Panc1 (cell line): ENCODE results near the gene PTGDS. TPM values are rescaled to one million over a fixed set of nuclear protein-coding genes. Genes with fewer than 3 reads are reported as not detected.

Experiments used
- ATAC-seq: fragments of 200-7000 bp; cut with Tn5 transposase; 2 replicates; pipeline ENCODE4 v1.9.1; 2020; ENCODE audit warnings: mild to moderate bottlenecking, moderate library complexity
- BruUV-seq: library from RNA; stranded (reverse); fragments of 400-500 nt; replicated peaks from 2 replicates; lab custom pipeline; 2021; lab: Mats Ljungman, UMichigan
- CTCF ChIA-PET: fragments of 300-600 bp; sonication (Branson Sonifier 250); formaldehyde crosslinking; loops from one replicate; lab custom pipeline; 2022; ENCODE audit warnings: antibody characterized with exemption; lab: Charles Lee
- POLR2A ChIA-PET: fragments of 300-600 bp; sonication (Branson Sonifier 250); formaldehyde crosslinking; loops from one replicate; lab custom pipeline; 2022; ENCODE audit warnings: antibody characterized with exemption; lab: Charles Lee
- DNase-seq: peaks from one replicate; pipeline ENCODE4 v3.0.0-alpha.2; 2010; ENCODE audit warnings: low read depth, low spot score
- H3K27ac ChIP-seq: 2 replicates; pipeline ENCODE4 v1.5.1; 2011; ENCODE audit warnings: mild to moderate bottlenecking, low read length, inconsistent platforms
- H3K27me3 ChIP-seq: fragments of 200-500 bp; sonication (Bioruptor generic); 2 replicates; pipeline ENCODE4 v1.6.0; 2014; ENCODE audit warnings: low read length, inconsistent platforms; ENCODE audit not compliant: control insufficient read depth, insufficient read depth
- H3K36me3 ChIP-seq: fragments of 200-500 bp; sonication (Bioruptor generic); 2 replicates; pipeline ENCODE4 v1.5.1; 2014; ENCODE audit warnings: inconsistent platforms, mild to moderate bottlenecking, low read length, moderate library complexity; ENCODE audit not compliant: control insufficient read depth, insufficient read depth
- H3K4me1 ChIP-seq: 2 replicates; pipeline ENCODE4 v1.5.1; 2011; ENCODE audit warnings: inconsistent platforms, mild to moderate bottlenecking, low read length, moderate library complexity; ENCODE audit not compliant: control insufficient read depth, insufficient read depth
- H3K4me3 ChIP-seq, 2 experiments: 2 replicates each; pipeline ENCODE4 v1.5.1; 2011 to 2012; ENCODE audit warnings: low read depth in 2 of 2, low read length in 2 of 2, mild to moderate bottlenecking in 2 of 2, inconsistent platforms in 1 of 2, moderate library complexity in 1 of 2
- H3K9me3 ChIP-seq: fragments of 200-500 bp; sonication (Bioruptor generic); 2 replicates; pipeline ENCODE4 v1.5.1; 2014; ENCODE audit warnings: low read depth, mild to moderate bottlenecking, inconsistent platforms, low read length, moderate library complexity; ENCODE audit not compliant: control insufficient read depth, insufficient read depth
- POLR2AphosphoS5 ChIP-seq: IDR thresholded peaks from 2 replicates; pipeline ENCODE4 v1.6.1; 2012; ENCODE audit warnings: mild to moderate bottlenecking, low read depth, low read length, moderate library complexity
- SIN3A ChIP-seq: IDR thresholded peaks from 2 replicates; pipeline ENCODE4 v1.6.1; 2012; ENCODE audit warnings: low read depth, mild to moderate bottlenecking, low read length, moderate library complexity, borderline replicate concordance; ENCODE audit not compliant: insufficient read depth
- TCF7L2 ChIP-seq: IDR thresholded peaks from 2 replicates; pipeline ENCODE4 v1.6.1; 2011; ENCODE audit warnings: mild to moderate bottlenecking, low read depth, low read length, inconsistent platforms
- in situ Hi-C: cut with HindIII; loops from 2 replicates; pipeline ENCODE4 v1.10.0; 2016; ENCODE audit warnings: low sequenced_read_pairs, low pct_unique_long_range_greater_than_20kb
- intact Hi-C: fragments of 100-400 bp; cut with micrococcal nuclease; formaldehyde crosslinking; loops from one replicate; pipeline ENCODE4 v1.10.0; 2022; ENCODE audit not compliant: unreplicated experiment
- total RNA-seq: library from RNA; stranded (reverse); gene quantifications from one replicate; pipeline ENCODE4 v1.2.1, GENCODE V29; 2021; ENCODE audit not compliant: unreplicated experiment
- TF ChIP-seq, protein P1 (sequence below), 2 experiments: IDR thresholded peaks; 2 replicates each; pipeline ENCODE4 v1.6.1; 2011 to 2012; ENCODE audit warnings: low read depth in 2 of 2, control low read depth in 1 of 2, low read length in 1 of 2, mild to moderate bottlenecking in 1 of 2, moderate library complexity in 1 of 2; ENCODE audit not compliant: insufficient read depth in 1 of 2
- TF ChIP-seq, protein P2 (sequence below): fragments of 450-650 bp; IDR thresholded peaks from 2 replicates; pipeline ENCODE4 v1.5.1; 2017; ENCODE audit warnings: mild to moderate bottlenecking

PTGDS gene
- total RNA-seq, 1 experiment from 2014 or later: 13.7 TPM

DNA sequence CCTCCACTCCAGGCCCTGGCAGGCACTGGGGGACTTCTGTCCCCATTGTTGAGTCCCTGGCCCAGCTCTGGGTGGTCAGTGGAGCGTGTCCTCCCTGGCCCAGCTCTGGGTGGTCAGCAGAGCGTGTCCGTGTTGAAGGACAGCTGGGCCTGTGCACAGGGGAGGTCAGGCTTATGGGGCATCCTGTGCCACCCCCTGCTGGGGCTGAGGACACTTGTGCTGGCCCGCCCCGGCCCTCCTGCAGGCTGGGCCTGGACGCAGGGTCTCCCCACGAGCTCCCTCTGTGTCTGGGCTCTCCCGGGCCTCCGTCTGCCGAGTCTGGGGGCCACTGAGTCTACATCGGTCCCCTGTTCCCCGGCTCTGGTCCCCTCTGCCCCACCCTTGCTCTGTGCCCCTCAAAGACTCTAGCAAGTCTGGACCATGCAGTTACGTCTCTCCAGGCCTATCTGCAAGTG, 30.5 kb downstream of the PTGDS start:
- ATAC-seq (peak; percentile 35; the same call in 1 of the 2 replicates), DNase-seq (no peak)
- ChIA-PET POLR2A (no interaction called here), CTCF (no interaction called here)
- Histone ChIP-seq H3K36me3 (no peaks in the 10 kb centered on the region), H3K27ac (no peak overlapping the region), H3K9me3 (no peaks in the 10 kb centered on the region), H3K4me3 (no peak overlapping the region), H3K4me1 (no peaks in the 10 kb centered on the region), H3K27me3 (no peaks in the 10 kb centered on the region)
- intact Hi-C loops (no loop called here), in situ Hi-C loops (no loop called here)
- TF ChIP-seq, protein P1, sequence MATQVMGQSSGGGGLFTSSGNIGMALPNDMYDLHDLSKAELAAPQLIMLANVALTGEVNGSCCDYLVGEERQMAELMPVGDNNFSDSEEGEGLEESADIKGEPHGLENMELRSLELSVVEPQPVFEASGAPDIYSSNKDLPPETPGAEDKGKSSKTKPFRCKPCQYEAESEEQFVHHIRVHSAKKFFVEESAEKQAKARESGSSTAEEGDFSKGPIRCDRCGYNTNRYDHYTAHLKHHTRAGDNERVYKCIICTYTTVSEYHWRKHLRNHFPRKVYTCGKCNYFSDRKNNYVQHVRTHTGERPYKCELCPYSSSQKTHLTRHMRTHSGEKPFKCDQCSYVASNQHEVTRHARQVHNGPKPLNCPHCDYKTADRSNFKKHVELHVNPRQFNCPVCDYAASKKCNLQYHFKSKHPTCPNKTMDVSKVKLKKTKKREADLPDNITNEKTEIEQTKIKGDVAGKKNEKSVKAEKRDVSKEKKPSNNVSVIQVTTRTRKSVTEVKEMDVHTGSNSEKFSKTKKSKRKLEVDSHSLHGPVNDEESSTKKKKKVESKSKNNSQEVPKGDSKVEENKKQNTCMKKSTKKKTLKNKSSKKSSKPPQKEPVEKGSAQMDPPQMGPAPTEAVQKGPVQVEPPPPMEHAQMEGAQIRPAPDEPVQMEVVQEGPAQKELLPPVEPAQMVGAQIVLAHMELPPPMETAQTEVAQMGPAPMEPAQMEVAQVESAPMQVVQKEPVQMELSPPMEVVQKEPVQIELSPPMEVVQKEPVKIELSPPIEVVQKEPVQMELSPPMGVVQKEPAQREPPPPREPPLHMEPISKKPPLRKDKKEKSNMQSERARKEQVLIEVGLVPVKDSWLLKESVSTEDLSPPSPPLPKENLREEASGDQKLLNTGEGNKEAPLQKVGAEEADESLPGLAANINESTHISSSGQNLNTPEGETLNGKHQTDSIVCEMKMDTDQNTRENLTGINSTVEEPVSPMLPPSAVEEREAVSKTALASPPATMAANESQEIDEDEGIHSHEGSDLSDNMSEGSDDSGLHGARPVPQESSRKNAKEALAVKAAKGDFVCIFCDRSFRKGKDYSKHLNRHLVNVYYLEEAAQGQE (IDR thresholded peaks at IDR 0.05; ENCODE audit: insufficient read depth in 1 of 2, low read depth in 2 of 2, low read length in 1 of 2): no peak
- TF ChIP-seq TCF7L2 (no peak), SIN3A (no peak), POLR2AphosphoS5 (no peak)
- TF ChIP-seq, protein P2, sequence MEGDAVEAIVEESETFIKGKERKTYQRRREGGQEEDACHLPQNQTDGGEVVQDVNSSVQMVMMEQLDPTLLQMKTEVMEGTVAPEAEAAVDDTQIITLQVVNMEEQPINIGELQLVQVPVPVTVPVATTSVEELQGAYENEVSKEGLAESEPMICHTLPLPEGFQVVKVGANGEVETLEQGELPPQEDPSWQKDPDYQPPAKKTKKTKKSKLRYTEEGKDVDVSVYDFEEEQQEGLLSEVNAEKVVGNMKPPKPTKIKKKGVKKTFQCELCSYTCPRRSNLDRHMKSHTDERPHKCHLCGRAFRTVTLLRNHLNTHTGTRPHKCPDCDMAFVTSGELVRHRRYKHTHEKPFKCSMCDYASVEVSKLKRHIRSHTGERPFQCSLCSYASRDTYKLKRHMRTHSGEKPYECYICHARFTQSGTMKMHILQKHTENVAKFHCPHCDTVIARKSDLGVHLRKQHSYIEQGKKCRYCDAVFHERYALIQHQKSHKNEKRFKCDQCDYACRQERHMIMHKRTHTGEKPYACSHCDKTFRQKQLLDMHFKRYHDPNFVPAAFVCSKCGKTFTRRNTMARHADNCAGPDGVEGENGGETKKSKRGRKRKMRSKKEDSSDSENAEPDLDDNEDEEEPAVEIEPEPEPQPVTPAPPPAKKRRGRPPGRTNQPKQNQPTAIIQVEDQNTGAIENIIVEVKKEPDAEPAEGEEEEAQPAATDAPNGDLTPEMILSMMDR: no peak
- BruUV-seq: no TSS peak

DNA sequence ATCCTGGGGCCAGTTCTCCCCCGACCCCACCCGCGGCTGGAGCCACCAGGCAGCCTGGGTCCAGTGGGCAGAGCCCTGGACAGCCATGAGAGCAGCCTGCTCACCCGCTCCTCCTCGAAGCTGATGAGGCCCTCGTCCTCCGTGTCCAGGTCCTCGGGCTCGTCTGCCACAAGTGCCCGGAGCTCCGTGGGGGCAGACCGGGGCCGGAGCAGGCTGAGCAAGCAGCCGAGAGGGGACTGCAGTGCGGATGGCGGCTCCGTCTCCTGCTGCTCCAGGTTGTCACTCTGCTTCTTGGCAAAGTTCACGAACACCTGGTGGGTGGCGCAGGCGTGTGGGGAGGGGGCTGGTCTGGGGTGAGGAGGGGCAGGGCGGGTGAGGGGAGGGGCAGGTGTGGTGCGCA, 31.0 kb downstream of the PTGDS start:
- in situ Hi-C loops: no loop called here
- no peak for DNase-seq

More for the DNA sequence above, 31.0 kb downstream of the PTGDS start:
- ChIA-PET CTCF (no interaction called here), POLR2A (no interaction called here)
- no peak for TF ChIP-seq TCF7L2
- TF ChIP-seq, protein P2: no peak
- no peak for TF ChIP-seq POLR2AphosphoS5
- TF ChIP-seq SIN3A: no peak
- TF ChIP-seq, protein P1 (IDR thresholded peaks at IDR 0.05; ENCODE audit: insufficient read depth in 1 of 2, low read depth in 2 of 2, low read length in 1 of 2): no peak
- H3K27me3 ChIP-seq: no peaks in the 10 kb centered on the region
- no peak overlapping the region for H3K4me3 ChIP-seq
- intact Hi-C loops: no loop called here
- no peaks in the 10 kb centered on the region for H3K9me3 ChIP-seq
- no peak overlapping the region for H3K27ac ChIP-seq
- no peaks in the 10 kb centered on the region for H3K36me3 ChIP-seq
- BruUV-seq: no TSS peak
- ATAC-seq: no peak
- no peaks in the 10 kb centered on the region for H3K4me1 ChIP-seq
